ENCODE data around the gene ETV5. TPM values are rescaled to one million over a fixed set of nuclear protein-coding genes. Genes with fewer than 3 reads are reported as not detected.

ETV5 gene
- polyA plus RNA-seq, 1 of the 3 experiments (the other 2 are of a cell fraction): 20.9 TPM

GRCh38 chr3:186096290-186096689, 12.6 kb downstream of the ETV5 start:
- H2AFZ ChIP-seq (ENCODE audit: low read depth): no peak overlapping the region
- peaks cover 16% of the 10 kb centered on the region for H3F3A ChIP-seq (replicated peaks; ENCODE audit: insufficient read depth)
- peaks cover 4% of the 10 kb centered on the region; the same call in 1 of the 2 replicates for H3K79me2 ChIP-seq (ENCODE audit: insufficient read depth)
- H3K27me3 ChIP-seq (ENCODE audit: insufficient read depth): no peaks in the 10 kb centered on the region
- DNase-seq: no peak
- no peak overlapping the region for H3K4me2 ChIP-seq
- H4K20me1 ChIP-seq (ENCODE audit: insufficient read depth): no peaks in the 10 kb centered on the region
- no peak overlapping the region for H3K4me3 ChIP-seq (ENCODE audit: low read depth in 2 of 2, low read length in 1 of 2)
- ChIA-PET POLR2A (interaction anchor here (0.6 kb wide), 1 partner anchor 100 kb away, joined by 3 read pairs; no protein-coding TSS in a partner anchor), CTCF (interaction anchor here (3.6 kb wide), 1 partner anchor 12 kb away, joined by 19 read pairs; the partner anchor contains the start of gene ETV5)
- no peaks in the 10 kb centered on the region for H3K9me2 ChIP-seq
- WGBS (ENCODE audit: low lambda C conversion rate): 91% methylated on average over 2 of the region's 2 CpGs
- TF ChIP-seq, protein P1, sequence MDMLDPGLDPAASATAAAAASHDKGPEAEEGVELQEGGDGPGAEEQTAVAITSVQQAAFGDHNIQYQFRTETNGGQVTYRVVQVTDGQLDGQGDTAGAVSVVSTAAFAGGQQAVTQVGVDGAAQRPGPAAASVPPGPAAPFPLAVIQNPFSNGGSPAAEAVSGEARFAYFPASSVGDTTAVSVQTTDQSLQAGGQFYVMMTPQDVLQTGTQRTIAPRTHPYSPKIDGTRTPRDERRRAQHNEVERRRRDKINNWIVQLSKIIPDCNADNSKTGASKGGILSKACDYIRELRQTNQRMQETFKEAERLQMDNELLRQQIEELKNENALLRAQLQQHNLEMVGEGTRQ (IDR thresholded peaks at IDR 0.05; ENCODE audit: borderline replicate concordance, low read depth, low read length): no peak
- no peak overlapping the region for H3K9ac ChIP-seq
- peaks cover 35 to 40% of the 10 kb centered on the region in 2 experiments for H3K4me1 ChIP-seq (ENCODE audit: control insufficient read depth in 1 of 2, insufficient read depth in 2 of 2, low read depth in 1 of 2, low read length in 1 of 2)
- peaks cover 9 to 43% of the 10 kb centered on the region in 2 experiments for H3K36me3 ChIP-seq (replicated peaks in 1 of 2; ENCODE audit: control insufficient read depth in 1 of 2, insufficient read depth in 2 of 2, low read length in 1 of 2)
- H3K9me3 ChIP-seq: no peaks in the 10 kb centered on the region
- no peak overlapping the region; a peak in 1 of 4 replicates for H3K27ac ChIP-seq (ENCODE audit: low read depth in 2 of 2, low read length in 1 of 2)

DNA sequence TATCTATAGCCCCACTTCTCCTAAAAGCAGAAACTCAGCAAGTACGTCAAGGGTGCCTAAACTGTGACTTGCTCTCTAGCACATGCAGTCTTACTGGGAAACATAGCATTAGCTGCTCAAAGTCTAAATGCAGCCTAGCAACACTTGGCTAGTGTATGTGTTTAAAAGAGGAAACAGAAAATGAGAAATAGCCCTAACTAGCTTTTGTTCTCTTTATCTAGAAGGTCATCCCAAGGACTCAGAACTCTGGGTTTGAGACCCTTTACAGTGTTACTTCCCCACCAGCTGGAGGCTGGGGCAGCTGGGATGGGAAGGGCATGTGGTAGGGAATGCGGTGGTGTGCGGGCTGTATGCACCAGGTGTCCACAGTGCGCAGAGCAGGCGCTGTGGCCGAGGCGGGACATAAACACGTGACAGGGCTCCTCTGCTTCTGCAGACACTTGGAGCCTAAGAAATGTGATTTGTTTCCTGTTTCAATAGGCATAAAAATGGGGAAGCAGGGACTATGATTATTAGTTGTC, 13.3 kb downstream of the ETV5 start:
- Histone ChIP-seq H3K27ac (ENCODE audit: low read depth in 2 of 2, low read length in 1 of 2) (no peak overlapping the region), H3K9me3 (no peaks in the 10 kb centered on the region), H3K79me2 (ENCODE audit: insufficient read depth) (peaks cover 4% of the 10 kb centered on the region; the same call in 1 of the 2 replicates), H3K4me3 (ENCODE audit: low read depth in 2 of 2, low read length in 1 of 2) (no peak overlapping the region), H3K27me3 (ENCODE audit: insufficient read depth) (no peaks in the 10 kb centered on the region), H3F3A (replicated peaks; ENCODE audit: insufficient read depth) (peaks cover 16% of the 10 kb centered on the region), H3K9ac (no peak overlapping the region), H3K4me1 (ENCODE audit: control insufficient read depth in 1 of 2, insufficient read depth in 2 of 2, low read depth in 1 of 2, low read length in 1 of 2) (peaks cover 35 to 40% of the 10 kb centered on the region in 2 experiments), H3K4me2 (no peak overlapping the region), H4K20me1 (ENCODE audit: insufficient read depth) (no peaks in the 10 kb centered on the region), H3K9me2 (no peaks in the 10 kb centered on the region), H3K36me3 (replicated peaks in 1 of 2; ENCODE audit: control insufficient read depth in 1 of 2, insufficient read depth in 2 of 2, low read length in 1 of 2) (peaks cover 5 to 42% of the 10 kb centered on the region in 2 experiments), H2AFZ (ENCODE audit: low read depth) (no peak overlapping the region)
- POLR2A ChIA-PET: no interaction called here
- TF ChIP-seq GABPA (IDR thresholded peaks at IDR 0.05; ENCODE audit: low read depth) (no peak), TEAD4 (IDR thresholded peaks at IDR 0.05; ENCODE audit: borderline replicate concordance, insufficient read depth) (no peak), NRF1 (IDR thresholded peaks at IDR 0.05; ENCODE audit: low read depth, low read length) (no peak), RCOR1 (IDR thresholded peaks at IDR 0.05; ENCODE audit: low read length) (no peak)
- CTCF ChIA-PET: no interaction called here
- DNase-seq: no peak
- WGBS (ENCODE audit: low lambda C conversion rate): 96% methylated on average over 8 of the region's 8 CpGs

DNA sequence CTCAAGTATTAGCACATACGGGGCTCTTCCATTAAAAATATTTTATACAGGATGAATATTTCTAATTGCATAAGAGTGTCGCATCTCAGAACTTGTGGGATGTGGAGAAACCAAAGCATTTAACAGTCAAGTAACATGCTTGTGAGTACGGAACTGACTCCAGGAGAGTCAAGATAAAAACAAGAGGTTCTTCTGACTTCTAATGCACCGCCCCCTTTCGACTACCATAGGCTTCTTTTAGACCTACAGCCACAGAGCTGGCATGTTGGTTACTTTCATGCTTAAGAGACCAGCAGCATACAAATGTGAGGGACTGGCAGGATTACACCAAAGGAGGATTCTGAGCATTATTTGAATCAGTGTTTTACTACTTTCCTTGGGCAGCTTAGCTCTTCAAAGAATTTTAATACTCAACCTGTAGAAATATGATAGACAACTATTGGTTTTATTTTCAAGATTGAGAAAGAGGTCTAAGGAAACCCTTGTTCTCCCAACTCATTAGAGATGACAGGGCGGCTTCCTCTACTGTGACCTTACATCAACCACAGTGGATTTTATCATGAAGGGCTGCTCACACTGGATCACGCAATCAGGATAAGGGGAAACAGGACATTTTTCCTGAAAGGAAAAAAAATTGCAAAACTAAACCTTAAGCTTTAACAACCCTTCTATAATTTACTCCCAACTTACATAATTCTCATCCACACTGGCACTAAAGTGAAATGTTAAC, 14.0 kb downstream of the ETV5 start:
- TF ChIP-seq EZH2phosphoT487 (IDR thresholded peaks at IDR 0.05; ENCODE audit: borderline replicate concordance, low read depth) (no peak), GATA2 (CRISPR knock-in tag; IDR thresholded peaks at IDR 0.05) (no peak), TEAD4 (IDR thresholded peaks at IDR 0.05; ENCODE audit: borderline replicate concordance, insufficient read depth) (no peak), NFIC (IDR thresholded peaks at IDR 0.05; ENCODE audit: borderline replicate concordance) (no peak), SIN3A (IDR thresholded peaks at IDR 0.05; ENCODE audit: borderline replicate concordance, low read depth, low read length) (no peak), FOSL2 (IDR thresholded peaks at IDR 0.05; ENCODE audit: borderline replicate concordance, low read depth) (no peak), TAF1 (IDR thresholded peaks at IDR 0.05; ENCODE audit: borderline replicate concordance, low read depth, low read length) (no peak), MEF2A (IDR thresholded peaks at IDR 0.05; ENCODE audit: borderline replicate concordance, low read depth) (no peak), CHD2 (IDR thresholded peaks at IDR 0.05; ENCODE audit: low read length, partially characterized antibody) (no peak)
- TF ChIP-seq, protein P2, sequence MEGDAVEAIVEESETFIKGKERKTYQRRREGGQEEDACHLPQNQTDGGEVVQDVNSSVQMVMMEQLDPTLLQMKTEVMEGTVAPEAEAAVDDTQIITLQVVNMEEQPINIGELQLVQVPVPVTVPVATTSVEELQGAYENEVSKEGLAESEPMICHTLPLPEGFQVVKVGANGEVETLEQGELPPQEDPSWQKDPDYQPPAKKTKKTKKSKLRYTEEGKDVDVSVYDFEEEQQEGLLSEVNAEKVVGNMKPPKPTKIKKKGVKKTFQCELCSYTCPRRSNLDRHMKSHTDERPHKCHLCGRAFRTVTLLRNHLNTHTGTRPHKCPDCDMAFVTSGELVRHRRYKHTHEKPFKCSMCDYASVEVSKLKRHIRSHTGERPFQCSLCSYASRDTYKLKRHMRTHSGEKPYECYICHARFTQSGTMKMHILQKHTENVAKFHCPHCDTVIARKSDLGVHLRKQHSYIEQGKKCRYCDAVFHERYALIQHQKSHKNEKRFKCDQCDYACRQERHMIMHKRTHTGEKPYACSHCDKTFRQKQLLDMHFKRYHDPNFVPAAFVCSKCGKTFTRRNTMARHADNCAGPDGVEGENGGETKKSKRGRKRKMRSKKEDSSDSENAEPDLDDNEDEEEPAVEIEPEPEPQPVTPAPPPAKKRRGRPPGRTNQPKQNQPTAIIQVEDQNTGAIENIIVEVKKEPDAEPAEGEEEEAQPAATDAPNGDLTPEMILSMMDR (IDR thresholded peaks at IDR 0.05): no peak
- H4K20me1 ChIP-seq (ENCODE audit: insufficient read depth): no peaks in the 10 kb centered on the region
- no peaks in the 10 kb centered on the region for H3K9me3 ChIP-seq
- no peak overlapping the region for H3K4me3 ChIP-seq (ENCODE audit: low read depth in 2 of 2, low read length in 1 of 2)
- peaks cover 0 to 41% of the 10 kb centered on the region in 2 experiments for H3K36me3 ChIP-seq (replicated peaks in 1 of 2; ENCODE audit: control insufficient read depth in 1 of 2, insufficient read depth in 2 of 2, low read length in 1 of 2)
- CTCF ChIA-PET: interaction anchor here (0.8 kb wide), 1 partner anchor 41 kb away, joined by 3 read pairs; no protein-coding TSS in a partner anchor
- WGBS (ENCODE audit: low lambda C conversion rate): 96% methylated on average over 7 of the region's 7 CpGs
- no peak overlapping the region for H2AFZ ChIP-seq (ENCODE audit: low read depth)
- no peak overlapping the region for H3K4me2 ChIP-seq
- H3F3A ChIP-seq (replicated peaks; ENCODE audit: insufficient read depth): peaks cover 16% of the 10 kb centered on the region
- H3K4me1 ChIP-seq (ENCODE audit: control insufficient read depth in 1 of 2, insufficient read depth in 2 of 2, low read depth in 1 of 2, low read length in 1 of 2): peaks cover 29 to 33% of the 10 kb centered on the region in 2 experiments
- POLR2A ChIA-PET: no interaction called here
- DNase-seq: no peak
- H3K9ac ChIP-seq: no peak overlapping the region
- no peak overlapping the region for H3K27ac ChIP-seq (ENCODE audit: low read depth in 2 of 2, low read length in 1 of 2)
- H3K79me2 ChIP-seq (ENCODE audit: insufficient read depth): peaks cover 4% of the 10 kb centered on the region; the same call in 1 of the 2 replicates
- no peaks in the 10 kb centered on the region for H3K9me2 ChIP-seq
- H3K27me3 ChIP-seq (ENCODE audit: insufficient read depth): no peaks in the 10 kb centered on the region
